CD8-positive, alpha-beta memory T cell (primary cell): ENCODE data around the gene PLA2G12A. TPM values are rescaled to one million over a fixed set of nuclear protein-coding genes. Genes with fewer than 3 reads are reported as not detected.

Experiments used
- CTCF ChIA-PET: fragments of 350-600 bp; sonication (Branson Sonifier 250); formaldehyde crosslinking; loops from one replicate; lab custom pipeline; 2021; ENCODE audit warnings: antibody characterized with exemption; lab: Charles Lee
- POLR2A ChIA-PET: fragments of 350-600 bp; sonication (Branson Sonifier 250); formaldehyde crosslinking; loops from one replicate; lab custom pipeline; 2021; ENCODE audit warnings: antibody characterized with exemption; lab: Charles Lee
- DNase-seq, 5 donors: peaks; one replicate each; pipeline versions ENCODE4 v3.0.0 to v3.0.0-alpha.2; 2020 to 2022; ENCODE audit warnings: mixed read lengths in 1 of 5
- H3K27ac ChIP-seq: one replicate; pipeline ENCODE4 v1.7.0; 2013; ENCODE audit warnings: low read depth, mild to moderate bottlenecking, low read length, moderate library complexity
- H3K27me3 ChIP-seq: 2 replicates; pipeline ENCODE4 v1.7.0; 2013; ENCODE audit warnings: low read length, mild to moderate bottlenecking; ENCODE audit not compliant: insufficient read depth, poor library complexity, severe bottlenecking
- H3K36me3 ChIP-seq: 2 replicates; pipeline ENCODE4 v1.7.0; 2013; ENCODE audit warnings: mild to moderate bottlenecking, low read length, moderate library complexity; ENCODE audit not compliant: insufficient read depth
- H3K4me1 ChIP-seq: 2 replicates; pipeline ENCODE4 v1.7.0; 2013; ENCODE audit warnings: mild to moderate bottlenecking, low read length, moderate library complexity; ENCODE audit not compliant: insufficient read depth
- H3K4me3 ChIP-seq: 2 replicates; pipeline ENCODE4 v1.7.0; 2013; ENCODE audit warnings: mild to moderate bottlenecking, low read length
- H3K9me3 ChIP-seq: 2 replicates; pipeline ENCODE4 v1.7.0; 2013; ENCODE audit warnings: mild to moderate bottlenecking, low read length
- H3K27ac Mint-ChIP-seq, 8 donors: one replicate each; pipeline ENCODE4 v1.8.0; 2020 to 2021; ENCODE audit warnings: mixed read lengths in 8 of 8, mild to moderate bottlenecking in 6 of 8, inconsistent platforms in 3 of 8, moderate library complexity in 3 of 8
- H3K27me3 Mint-ChIP-seq, 2 donors: one replicate each; pipeline ENCODE4 v1.8.0; 2020 to 2021; ENCODE audit warnings: mixed read lengths in 2 of 2, mild to moderate bottlenecking in 1 of 2, moderate library complexity in 1 of 2
- H3K36me3 Mint-ChIP-seq, 3 donors: one replicate each; pipeline ENCODE4 v1.8.0; 2020 to 2021; ENCODE audit warnings: mixed read lengths in 3 of 3, inconsistent platforms in 1 of 3, mild to moderate bottlenecking in 1 of 3
- H3K4me1 Mint-ChIP-seq, 3 donors: one replicate each; pipeline ENCODE4 v1.8.0; 2020 to 2021; ENCODE audit warnings: mixed read lengths in 3 of 3, inconsistent platforms in 1 of 3, mild to moderate bottlenecking in 1 of 3
- H3K4me3 Mint-ChIP-seq, 7 donors: one replicate each; pipeline ENCODE4 v1.8.0; 2020 to 2021; ENCODE audit warnings: mixed read lengths in 7 of 7, mild to moderate bottlenecking in 6 of 7, moderate library complexity in 4 of 7, inconsistent platforms in 2 of 7
- H3K9me3 Mint-ChIP-seq, 5 donors: one replicate each; pipeline ENCODE4 v1.8.0; 2020 to 2022; ENCODE audit warnings: mixed read lengths in 5 of 5, mild to moderate bottlenecking in 3 of 5, moderate library complexity in 2 of 5, inconsistent platforms in 1 of 5
- polyA plus RNA-seq: library from polyadenylated mRNA; unstranded; fragments of 300-500 nt; fragmentation: Illumina TruSeq; gene quantifications from one replicate; pipeline ENCODE4 v1.2.3, GENCODE V29; 2021
- total RNA-seq, 2 experiments: library from RNA; stranded (reverse); gene quantifications; one replicate each; pipeline ENCODE4 v1.2.3, GENCODE V29; 2021

Gene PLA2G12A
- total and polyA plus RNA-seq, 3 experiments from 2014 or later, result 16.8 to 44.5 (median 23.0) TPM

DNA sequence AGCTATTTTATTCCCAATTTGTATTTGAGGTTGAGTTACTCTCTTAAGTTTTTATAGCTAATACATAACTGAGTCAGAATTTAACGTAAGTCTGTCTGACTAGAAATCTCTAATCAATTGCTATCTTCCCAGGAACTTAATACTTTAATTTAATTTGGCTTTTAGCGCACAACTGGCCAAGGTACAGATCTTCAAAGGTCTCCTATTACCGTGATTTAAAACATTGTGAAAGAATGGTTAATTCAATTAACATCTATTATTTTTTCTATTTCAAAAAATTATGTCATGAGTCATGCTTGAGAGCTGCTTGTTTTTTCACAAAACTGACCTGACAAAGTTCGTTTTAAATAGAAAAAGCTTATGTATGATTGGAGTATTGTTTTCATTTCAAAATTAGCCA lies 22.0 kb upstream of the PLA2G12A start:
- H3K36me3 ChIP-seq, result no peaks in the 10 kb centered on the region
- H3K27me3 ChIP-seq, result no peaks in the 10 kb centered on the region
- CTCF ChIA-PET, result interaction anchor here (1.1 kb wide), 1 partner anchor 21 kb away, joined by 4 read pairs; no protein-coding TSS in a partner anchor
- no peak overlapping the region for H3K27ac Mint-ChIP-seq
- DNase-seq, result no peak
- no peaks in the 10 kb centered on the region for H3K4me1 ChIP-seq
- no peaks in the 10 kb centered on the region for H3K9me3 Mint-ChIP-seq
- H3K4me1 Mint-ChIP-seq, result no peaks in the 10 kb centered on the region
- H3K27me3 Mint-ChIP-seq, result peaks cover 2 to 6% of the 10 kb centered on the region in 2 donors
- H3K36me3 Mint-ChIP-seq, result no peaks in the 10 kb centered on the region
- no peaks in the 10 kb centered on the region for H3K9me3 ChIP-seq
- no peak overlapping the region for H3K4me3 Mint-ChIP-seq
- H3K4me3 ChIP-seq, result no peak overlapping the region
- POLR2A ChIA-PET, result interaction anchor here (0.7 kb wide), 1 partner anchor 103 kb away, joined by 5 read pairs; no protein-coding TSS in a partner anchor
- H3K27ac ChIP-seq, result no peak overlapping the region

DNA sequence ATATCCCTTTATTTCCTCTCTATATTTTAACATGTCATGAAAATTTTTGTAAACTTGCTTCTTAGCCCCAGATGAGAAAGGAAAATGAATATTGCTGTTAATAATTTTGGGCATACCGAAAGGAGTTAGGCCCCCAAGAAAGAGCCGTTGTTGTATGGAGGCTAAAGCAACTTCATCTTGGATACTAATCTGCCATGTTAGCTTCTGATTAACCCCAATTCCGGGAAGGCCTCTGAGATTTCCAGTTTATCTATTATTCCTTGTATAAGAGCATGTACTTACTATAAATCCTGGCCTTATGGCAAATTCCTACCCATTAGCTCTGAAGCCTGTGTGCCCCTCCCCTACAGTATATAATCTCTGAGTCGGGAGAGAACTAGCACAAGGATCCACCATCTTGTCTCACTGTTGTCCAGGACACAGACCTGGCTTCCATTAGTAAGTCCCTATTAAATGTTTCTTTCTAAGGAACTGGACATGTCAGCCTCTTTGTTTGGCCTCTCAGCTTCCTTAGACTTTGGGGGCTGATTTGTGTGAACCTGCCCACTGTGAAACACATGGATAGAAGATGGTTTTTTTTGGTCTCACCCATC lies 20.9 kb upstream of the PLA2G12A start:
- Histone ChIP-seq H3K4me3 (no peak overlapping the region), H3K27ac (no peak overlapping the region), H3K4me1 (no peaks in the 10 kb centered on the region), H3K27me3 (no peaks in the 10 kb centered on the region), H3K9me3 (no peaks in the 10 kb centered on the region), H3K36me3 (no peaks in the 10 kb centered on the region)
- ChIA-PET POLR2A (no interaction called here), CTCF (no interaction called here)
- Mint-ChIP-seq H3K36me3 (no peaks in the 10 kb centered on the region), H3K9me3 (no peaks in the 10 kb centered on the region), H3K4me1 (no peaks in the 10 kb centered on the region), H3K27me3 (peaks cover 2 to 3% of the 10 kb centered on the region in 2 donors), H3K4me3 (no peak overlapping the region), H3K27ac (no peak overlapping the region)
- no peak for DNase-seq

DNA sequence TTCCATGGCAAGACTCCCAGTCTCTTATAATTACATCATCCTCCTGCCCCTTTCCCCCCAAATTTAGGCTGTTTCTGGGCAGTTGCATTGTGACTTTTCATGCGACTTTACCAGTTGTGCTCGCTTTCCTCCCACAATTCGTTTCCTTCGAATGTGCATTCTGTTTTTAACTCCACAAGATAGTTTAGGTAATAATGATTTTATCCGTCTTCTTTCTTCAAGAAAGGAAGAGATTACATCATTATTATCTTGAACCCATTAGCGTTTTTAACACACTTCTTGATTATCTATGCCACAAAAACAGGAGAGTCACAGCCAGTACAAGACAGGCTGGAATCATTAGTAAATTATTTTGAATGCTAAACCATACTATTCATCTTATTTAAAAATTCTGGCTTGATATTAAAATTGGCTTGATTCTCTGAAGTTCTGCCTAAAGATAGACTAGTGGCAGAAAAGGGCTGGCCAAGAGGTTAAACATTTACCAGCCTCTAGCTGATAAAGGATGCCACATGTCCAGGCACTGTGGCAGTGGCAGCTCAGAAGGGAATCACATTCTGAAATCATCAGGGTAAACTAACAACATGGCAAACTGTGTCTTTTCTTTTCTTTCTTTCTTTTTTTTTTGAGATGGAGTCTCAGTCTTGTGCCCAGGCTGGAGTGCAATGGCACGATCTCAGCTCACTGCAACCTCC lies 19.7 kb upstream of the PLA2G12A start:
- Mint-ChIP-seq H3K9me3 (no peaks in the 10 kb centered on the region), H3K36me3 (no peaks in the 10 kb centered on the region), H3K27me3 (peaks cover 1 to 4% of the 10 kb centered on the region in 2 donors), H3K4me1 (no peaks in the 10 kb centered on the region), H3K4me3 (no peak overlapping the region), H3K27ac (no peak overlapping the region)
- Histone ChIP-seq H3K4me1 (no peaks in the 10 kb centered on the region), H3K9me3 (no peaks in the 10 kb centered on the region), H3K4me3 (no peak overlapping the region), H3K36me3 (no peaks in the 10 kb centered on the region), H3K27ac (no peak overlapping the region), H3K27me3 (no peaks in the 10 kb centered on the region)
- ChIA-PET POLR2A (no interaction called here), CTCF (no interaction called here)
- DNase-seq, result no peak

DNA sequence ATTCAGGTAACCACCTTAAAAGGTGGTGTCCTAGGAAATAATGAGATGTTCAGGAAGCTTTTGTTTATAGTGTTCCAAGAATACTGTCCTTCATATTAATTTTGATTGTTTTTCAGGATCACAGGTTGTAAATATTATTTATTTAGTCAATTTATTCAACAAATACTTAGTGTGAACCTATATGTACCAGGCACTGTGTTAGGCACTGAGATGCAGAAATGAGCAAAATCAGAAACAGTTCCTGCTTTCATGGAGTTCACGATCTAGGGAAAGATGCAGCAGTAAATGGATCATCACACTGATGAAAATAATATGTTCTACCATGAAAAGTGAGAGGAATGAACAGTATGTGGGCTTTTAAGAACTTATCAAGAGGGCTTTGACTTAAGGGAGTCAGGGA lies 18.2 kb upstream of the PLA2G12A start:
- Histone ChIP-seq H3K36me3 (no peaks in the 10 kb centered on the region), H3K27me3 (no peaks in the 10 kb centered on the region), H3K4me1 (no peaks in the 10 kb centered on the region), H3K9me3 (no peaks in the 10 kb centered on the region), H3K4me3 (no peak overlapping the region), H3K27ac (no peak overlapping the region)
- Mint-ChIP-seq H3K4me3 (no peak overlapping the region), H3K9me3 (no peaks in the 10 kb centered on the region), H3K36me3 (no peaks in the 10 kb centered on the region), H3K4me1 (no peaks in the 10 kb centered on the region), H3K27ac (no peak overlapping the region), H3K27me3 (peaks cover 3 to 5% of the 10 kb centered on the region in 2 donors)
- ChIA-PET POLR2A (no interaction called here), CTCF (no interaction called here)
- no peak for DNase-seq

DNA sequence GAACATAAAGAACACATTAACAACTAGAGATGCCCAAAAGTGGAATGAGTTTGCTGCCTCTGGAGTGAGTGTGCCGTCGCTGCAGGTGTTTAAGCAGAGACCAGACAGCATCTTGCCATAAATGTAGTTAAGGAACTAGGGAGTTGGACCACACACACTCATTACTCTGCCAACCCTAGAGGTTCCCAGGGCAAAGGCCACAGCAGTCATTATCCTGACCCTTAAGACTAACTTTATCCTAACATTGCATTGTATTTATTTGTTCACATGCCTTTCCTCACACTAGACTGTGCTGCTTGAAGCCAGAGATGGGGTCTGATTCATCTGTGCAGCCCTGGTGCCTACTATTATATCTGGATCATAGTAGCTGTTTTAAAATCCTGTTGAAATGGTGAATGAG lies 16.9 kb upstream of the PLA2G12A start:
- Histone ChIP-seq H3K9me3 (no peaks in the 10 kb centered on the region), H3K36me3 (no peaks in the 10 kb centered on the region), H3K27me3 (no peaks in the 10 kb centered on the region), H3K4me3 (no peak overlapping the region), H3K27ac (no peak overlapping the region), H3K4me1 (no peaks in the 10 kb centered on the region)
- H3K36me3 Mint-ChIP-seq, result no peaks in the 10 kb centered on the region
- H3K27ac Mint-ChIP-seq, result no peak overlapping the region
- H3K9me3 Mint-ChIP-seq, result no peaks in the 10 kb centered on the region
- POLR2A ChIA-PET, result no interaction called here
- peaks cover 3 to 5% of the 10 kb centered on the region in 2 donors for H3K27me3 Mint-ChIP-seq
- DNase-seq, result no peak
- CTCF ChIA-PET, result interaction anchor here (1.0 kb wide), 1 partner anchor 43 kb away, joined by 3 read pairs; the partner anchor contains the start of gene CASP6
- no peak overlapping the region for H3K4me3 Mint-ChIP-seq
- no peaks in the 10 kb centered on the region for H3K4me1 Mint-ChIP-seq

DNA sequence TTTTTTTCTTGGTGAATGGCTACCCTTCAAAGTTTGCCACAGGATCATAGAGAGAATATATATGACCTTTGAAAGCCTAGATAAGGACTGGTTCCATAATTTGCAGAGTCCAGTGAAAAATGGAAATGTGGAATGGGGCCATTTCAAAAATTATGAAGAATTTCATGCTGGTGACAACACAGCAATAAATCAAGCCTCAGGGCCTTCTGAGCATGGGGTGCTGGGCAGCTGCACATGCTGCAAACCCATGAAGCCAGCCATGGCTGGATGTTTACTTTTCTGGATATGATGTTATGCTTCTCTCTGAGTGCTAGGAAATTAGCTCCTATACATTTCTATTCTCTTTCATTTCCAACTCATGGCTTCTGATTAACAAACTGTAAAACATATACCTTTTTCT lies 16.0 kb upstream of the PLA2G12A start:
- H3K4me1 Mint-ChIP-seq, result no peaks in the 10 kb centered on the region
- H3K27me3 Mint-ChIP-seq, result peaks cover 3 to 5% of the 10 kb centered on the region in 2 donors
- DNase-seq, result no peak
- ChIA-PET POLR2A (no interaction called here), CTCF (no interaction called here)
- H3K36me3 Mint-ChIP-seq, result no peaks in the 10 kb centered on the region
- H3K9me3 ChIP-seq, result no peaks in the 10 kb centered on the region
- no peak overlapping the region for H3K27ac Mint-ChIP-seq
- H3K27me3 ChIP-seq, result no peaks in the 10 kb centered on the region
- no peaks in the 10 kb centered on the region for H3K36me3 ChIP-seq
- H3K4me1 ChIP-seq, result no peaks in the 10 kb centered on the region
- no peaks in the 10 kb centered on the region for H3K9me3 Mint-ChIP-seq
- H3K4me3 ChIP-seq, result no peak overlapping the region
- H3K27ac ChIP-seq, result no peak overlapping the region
- H3K4me3 Mint-ChIP-seq, result no peak overlapping the region

DNA sequence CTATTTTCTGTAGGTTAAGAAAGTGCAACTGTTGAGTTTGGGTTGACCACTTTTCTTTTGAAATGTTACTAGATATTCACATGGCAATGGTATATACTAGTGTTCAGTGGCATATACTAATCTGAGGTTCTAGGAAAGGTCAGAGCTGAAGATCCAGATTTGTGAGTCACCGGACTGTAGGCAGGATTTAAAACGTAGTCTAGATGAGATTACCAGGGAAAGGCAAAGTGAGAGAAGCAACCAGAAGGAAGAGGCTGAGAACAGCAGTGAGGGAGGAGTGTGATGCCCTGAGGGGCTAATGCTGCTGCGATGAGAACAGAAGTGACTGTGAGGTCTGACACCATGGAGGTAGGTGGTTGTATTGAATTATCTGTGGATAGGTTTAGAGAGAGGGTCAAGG lies 9.7 kb upstream of the PLA2G12A start:
- H3K4me3 Mint-ChIP-seq, result no peak overlapping the region
- POLR2A ChIA-PET, result no interaction called here
- peaks cover 7 to 10% of the 10 kb centered on the region in 2 donors for H3K27me3 Mint-ChIP-seq
- Histone ChIP-seq H3K36me3 (no peaks in the 10 kb centered on the region), H3K27ac (no peak overlapping the region), H3K4me1 (no peaks in the 10 kb centered on the region), H3K9me3 (no peaks in the 10 kb centered on the region), H3K4me3 (no peak overlapping the region), H3K27me3 (no peaks in the 10 kb centered on the region)
- H3K36me3 Mint-ChIP-seq, result no peaks in the 10 kb centered on the region
- CTCF ChIA-PET, result no interaction called here
- no peaks in the 10 kb centered on the region for H3K9me3 Mint-ChIP-seq
- no peak overlapping the region for H3K27ac Mint-ChIP-seq
- no peak for DNase-seq
- no peaks in the 10 kb centered on the region for H3K4me1 Mint-ChIP-seq

DNA sequence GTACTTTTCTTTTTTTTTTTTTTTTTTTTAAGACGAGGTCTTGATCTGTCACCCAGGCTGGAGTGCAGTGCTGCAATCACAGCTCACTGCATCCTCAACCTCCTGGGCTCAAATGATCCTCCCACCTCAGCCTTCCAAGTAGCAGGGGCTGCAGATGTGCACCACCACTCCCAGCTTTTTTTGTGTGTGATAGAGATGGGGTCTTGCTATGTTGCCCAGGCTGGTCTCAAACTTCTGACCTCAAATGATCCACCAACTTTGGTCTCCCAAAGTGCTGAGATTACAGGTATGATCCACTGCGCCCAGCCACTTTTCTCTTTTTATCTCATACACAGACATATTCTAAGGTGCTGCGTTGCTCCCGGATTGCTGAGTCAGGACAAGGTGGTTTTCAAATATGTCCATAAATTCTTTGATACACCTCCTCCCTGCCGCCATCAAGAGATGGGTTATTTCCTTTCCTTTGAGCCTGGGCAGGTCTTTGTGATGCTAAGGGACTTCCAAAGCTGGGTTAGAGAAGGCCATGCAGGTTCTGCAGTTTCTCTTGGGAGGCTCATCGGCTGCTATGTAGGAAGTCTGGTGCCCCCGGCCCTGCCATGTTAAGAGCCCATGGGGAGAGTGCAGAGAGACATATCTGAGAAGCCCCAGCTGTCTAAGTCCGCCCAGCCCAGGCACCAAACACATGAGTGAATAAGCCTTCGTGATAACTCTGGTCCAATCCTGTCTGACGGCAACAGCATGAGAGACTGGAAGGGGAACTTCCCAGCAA lies 8.4 kb upstream of the PLA2G12A start:
- Histone ChIP-seq H3K27me3 (no peaks in the 10 kb centered on the region), H3K36me3 (no peaks in the 10 kb centered on the region), H3K4me3 (no peak overlapping the region), H3K4me1 (no peaks in the 10 kb centered on the region), H3K9me3 (no peaks in the 10 kb centered on the region), H3K27ac (no peak overlapping the region)
- Mint-ChIP-seq H3K9me3 (no peaks in the 10 kb centered on the region), H3K27ac (no peak overlapping the region), H3K27me3 (peaks cover 5% of the 10 kb centered on the region in 2 donors), H3K4me1 (no peaks in the 10 kb centered on the region), H3K4me3 (no peak overlapping the region), H3K36me3 (no peaks in the 10 kb centered on the region)
- ChIA-PET POLR2A (interaction anchor here (0.7 kb wide), 1 partner anchor 325 kb away, joined by 4 read pairs; no protein-coding TSS in a partner anchor), CTCF (no interaction called here)
- DNase-seq, result no peak
